ENCODE data around the gene CDH13.

The CDH13 gene

GRCh38 chr16:83109490-83110125 lies 482.8 kb downstream of the CDH13 start:
- TF ChIP-seq ZNF565 (CRISPR knock-in tag; conservative IDR thresholded peaks at IDR 0.05; ENCODE audit: low read depth) = no peak
- TF ChIP-seq ISL1 (CRISPR knock-in tag; IDR thresholded peaks at IDR 0.05) = no peak
- no peak for TF ChIP-seq ZNF8 (CRISPR knock-in tag; IDR thresholded peaks at IDR 0.05)
- TF ChIP-seq SNAI2 (CRISPR knock-in tag; IDR thresholded peaks at IDR 0.05) = no peak
- TF ChIP-seq TCF4 (CRISPR knock-in tag; IDR thresholded peaks at IDR 0.05; ENCODE audit: borderline replicate concordance) = no peak
- TF ChIP-seq ZFP30 (CRISPR knock-in tag; IDR thresholded peaks at IDR 0.05) = no peak
- TF ChIP-seq ZFP3 (CRISPR knock-in tag; IDR thresholded peaks at IDR 0.05) = no peak
- TF ChIP-seq TSHZ2 (CRISPR knock-in tag; IDR thresholded peaks at IDR 0.05) = no peak
- TF ChIP-seq ZC3H10 (CRISPR knock-in tag; IDR thresholded peaks at IDR 0.05) = no peak
- no peak for TF ChIP-seq ARNTL (CRISPR knock-in tag; IDR thresholded peaks at IDR 0.05; ENCODE audit: borderline replicate concordance, low read depth)
- no peak for TF ChIP-seq ZNF70 (CRISPR knock-in tag; IDR thresholded peaks at IDR 0.05)
- ATAC-seq = peak; percentile 50; the same call in 1 of the 3 replicates

GRCh38 chr16:83110269-83110668 lies 483.5 kb downstream of the CDH13 start:
- TF ChIP-seq PPARA (CRISPR knock-in tag; IDR thresholded peaks at IDR 0.05; ENCODE audit: borderline replicate concordance) = no peak
- TF ChIP-seq RARB (CRISPR knock-in tag; IDR thresholded peaks at IDR 0.05) = no peak
- no peak for TF ChIP-seq ESRRG (CRISPR knock-in tag; IDR thresholded peaks at IDR 0.05)
- TF ChIP-seq OSR1 (CRISPR knock-in tag; IDR thresholded peaks at IDR 0.05) = no peak
- TF ChIP-seq TOX (CRISPR knock-in tag; IDR thresholded peaks at IDR 0.05; ENCODE audit: borderline replicate concordance) = no peak
- no peak for TF ChIP-seq TSHZ2 (CRISPR knock-in tag; IDR thresholded peaks at IDR 0.05)
- TF ChIP-seq BACH2 (CRISPR knock-in tag; IDR thresholded peaks at IDR 0.05; ENCODE audit: borderline replicate concordance) = no peak
- TF ChIP-seq ZNF8 (CRISPR knock-in tag; IDR thresholded peaks at IDR 0.05) = no peak
- no peak for TF ChIP-seq ARNTL (CRISPR knock-in tag; IDR thresholded peaks at IDR 0.05; ENCODE audit: borderline replicate concordance, low read depth)
- no peak for TF ChIP-seq ZFP30 (CRISPR knock-in tag; IDR thresholded peaks at IDR 0.05)
- no peak for TF ChIP-seq CSRNP3 (CRISPR knock-in tag; IDR thresholded peaks at IDR 0.05)
- no peak for TF ChIP-seq CSDC2 (CRISPR knock-in tag; IDR thresholded peaks at IDR 0.05)
- no peak for TF ChIP-seq GLIS3 (CRISPR knock-in tag; IDR thresholded peaks at IDR 0.05)
- no peak for ATAC-seq

DNA sequence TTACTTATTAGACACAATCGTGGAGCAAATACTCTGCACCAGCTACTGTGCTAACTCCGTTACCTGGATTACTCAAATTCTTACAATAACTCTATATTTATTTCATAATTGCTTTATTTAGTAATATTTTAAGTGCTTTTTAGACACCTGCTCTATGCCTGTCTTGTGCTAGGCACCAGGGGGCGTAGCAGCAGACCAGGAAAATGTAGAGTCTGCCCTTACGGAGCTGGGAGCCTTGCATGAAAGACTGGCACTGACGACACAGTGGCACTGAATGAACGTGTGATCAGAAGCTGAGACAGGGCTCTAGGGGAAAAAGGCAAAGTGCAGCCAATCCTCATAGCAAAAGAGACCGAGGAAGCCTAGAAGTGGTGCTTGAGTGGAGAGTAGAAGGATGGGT lies 486.5 kb downstream of the CDH13 start:
- ATAC-seq = peak; percentile 90
- no peak for TF ChIP-seq ARNTL (CRISPR knock-in tag; IDR thresholded peaks at IDR 0.05; ENCODE audit: borderline replicate concordance, low read depth)
- TF ChIP-seq, protein P1, sequence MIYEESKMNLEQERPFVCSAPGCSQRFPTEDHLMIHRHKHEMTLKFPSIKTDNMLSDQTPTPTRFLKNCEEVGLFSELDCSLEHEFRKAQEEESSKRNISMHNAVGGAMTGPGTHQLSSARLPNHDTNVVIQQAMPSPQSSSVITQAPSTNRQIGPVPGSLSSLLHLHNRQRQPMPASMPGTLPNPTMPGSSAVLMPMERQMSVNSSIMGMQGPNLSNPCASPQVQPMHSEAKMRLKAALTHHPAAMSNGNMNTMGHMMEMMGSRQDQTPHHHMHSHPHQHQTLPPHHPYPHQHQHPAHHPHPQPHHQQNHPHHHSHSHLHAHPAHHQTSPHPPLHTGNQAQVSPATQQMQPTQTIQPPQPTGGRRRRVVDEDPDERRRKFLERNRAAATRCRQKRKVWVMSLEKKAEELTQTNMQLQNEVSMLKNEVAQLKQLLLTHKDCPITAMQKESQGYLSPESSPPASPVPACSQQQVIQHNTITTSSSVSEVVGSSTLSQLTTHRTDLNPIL (CRISPR knock-in tag; IDR thresholded peaks at IDR 0.05; ENCODE audit: low read depth) = no peak

DNA sequence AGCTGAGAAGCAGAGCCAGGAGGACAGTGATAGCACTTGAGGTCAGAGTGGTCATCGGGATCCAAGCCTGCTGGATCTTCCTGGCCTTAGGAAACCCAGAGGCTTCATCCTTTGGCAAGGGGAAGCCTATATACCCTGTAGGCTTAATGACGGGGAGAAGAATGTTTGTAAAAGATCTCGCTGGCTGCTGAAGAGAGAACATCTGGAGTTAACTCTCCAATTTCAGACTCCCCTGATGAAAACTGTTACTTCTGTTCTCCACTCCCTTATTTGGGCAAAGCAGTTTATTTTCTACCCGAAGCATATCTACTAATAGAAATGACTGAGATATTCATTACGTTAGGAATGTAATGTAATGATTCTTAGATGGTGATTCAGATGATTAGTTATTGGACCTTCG lies 487.0 kb downstream of the CDH13 start:
- no peak for TF ChIP-seq ZC3H10 (CRISPR knock-in tag; IDR thresholded peaks at IDR 0.05)
- no peak for ATAC-seq

Measured in SK-N-SH treated with all-trans-retinoic acid at 6 μM for 48 hours (cell line).